Adrenal gland (tissue), 5 donors: ENCODE data around the gene PTPRN2.
"Not testable (repeated sequence)": the region's sequence is repeated elsewhere in the genome, so short reads cannot be mapped to it uniquely, and the experiment has no call there.

ENCODE experiments used
- CTCF ChIP-seq, 6 experiments: fragments of 450-650 bp in 4 of 6; fragments of 200-600 bp in 2 of 6; sonication (generic) in 1 of 6; IDR thresholded peaks; 1 replicate in 5 of 6; 2 replicates in 1 of 6; pipeline versions ENCODE4 v1.5.1 to v1.8.0; 2016 to 2021; ENCODE audit warnings: antibody characterized with exemption in 6 of 6, mild to moderate bottlenecking in 2 of 6, moderate library complexity in 1 of 6
- POLR2A ChIP-seq, 2 donors: fragments of 450-650 bp; IDR thresholded peaks; one replicate each; pipeline ENCODE4 v1.6.1; 2017; ENCODE audit warnings: antibody characterized with exemption in 2 of 2, mild to moderate bottlenecking in 2 of 2, moderate library complexity in 1 of 2
- donor health status: DM: no; HTN: no; CAD: no.

GRCh38 chr7:157847756-157848487 is 739.7 kb downstream of the PTPRN2 start:
- TF ChIP-seq CTCF, POLR2A (IDR thresholded peaks at IDR 0.05): not testable (repeated sequence)
